Measurements from ENCODE around the gene BRSK2.

- TF ChIP-seq CTCF (IDR thresholded peaks at IDR 0.05; ENCODE audit: low read length) (no peak), EZH2 (IDR thresholded peaks at IDR 0.05; ENCODE audit: borderline replicate concordance, low read length) (no peak)
These were observed 30.1 kb downstream of the BRSK2 start for GRCh38 chr11:1419811-1420210.
